GM18861 (cell line): Measurements from ENCODE around the gene SCD5.

Experiments used
- ATAC-seq: cut with Tn5 transposase; IDR thresholded peaks from one replicate; pipeline ENCODE4 v1.9.1; 2021; ENCODE audit not compliant: unreplicated experiment

The SCD5 gene

DNA sequence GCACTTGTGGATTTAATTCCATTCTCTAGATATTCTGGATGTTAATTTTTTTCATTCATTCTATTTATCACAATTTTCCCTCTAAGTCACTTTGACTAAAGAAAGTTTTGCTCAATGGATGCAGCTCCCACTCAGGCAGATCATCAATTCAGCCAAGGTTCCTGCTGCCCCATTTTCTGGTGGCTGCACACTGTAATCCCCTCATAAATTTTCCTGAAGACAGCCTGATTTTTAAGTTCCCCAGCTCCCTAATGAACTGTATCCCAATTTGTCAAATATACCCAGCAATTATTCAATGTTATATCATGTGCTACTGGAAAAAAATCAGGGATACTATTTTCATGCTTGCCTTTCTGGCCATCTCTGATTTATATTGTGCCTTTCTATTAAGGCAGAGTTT, 61.2 kb downstream of the SCD5 start:
- ATAC-seq: no peak

DNA sequence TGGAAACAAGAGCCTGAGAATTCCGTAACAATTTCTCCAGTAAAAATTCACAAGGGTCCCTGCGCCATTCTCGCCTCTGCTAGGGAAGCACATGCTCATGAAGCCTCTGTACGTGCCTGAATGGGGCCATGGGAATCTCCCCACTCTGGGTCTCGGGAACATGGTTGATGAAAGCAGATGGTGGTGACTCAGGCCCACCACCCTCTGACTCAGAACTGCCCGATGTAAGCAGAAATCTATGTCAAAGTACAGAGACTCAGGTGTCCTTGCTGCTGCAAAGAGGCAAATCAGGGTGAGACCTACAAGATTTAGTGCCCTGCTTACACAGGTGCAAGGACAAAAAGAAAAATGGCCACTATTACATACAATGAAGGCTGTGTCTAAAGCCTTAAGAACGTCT, 65.0 kb downstream of the SCD5 start:
- ATAC-seq: no peak

DNA sequence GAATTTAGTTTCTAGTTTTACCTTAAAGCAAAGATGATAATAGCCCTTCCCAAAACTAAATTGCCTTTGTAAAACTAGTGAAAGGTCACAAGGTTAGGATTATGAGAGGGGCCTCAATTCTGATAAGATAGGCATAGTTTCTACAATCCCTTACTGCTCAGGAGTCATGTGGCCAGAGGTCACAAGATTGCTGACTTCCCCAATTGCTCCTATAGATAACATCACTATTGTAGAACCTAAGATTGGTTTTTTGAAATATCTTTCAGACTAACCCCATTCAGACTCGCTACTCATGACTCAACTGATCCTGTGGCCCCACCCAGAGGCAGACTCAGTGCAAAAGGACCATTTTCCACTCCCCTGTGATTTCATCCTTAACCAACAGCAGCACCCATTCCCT, 70.3 kb downstream of the SCD5 start:
- no peak for ATAC-seq

DNA sequence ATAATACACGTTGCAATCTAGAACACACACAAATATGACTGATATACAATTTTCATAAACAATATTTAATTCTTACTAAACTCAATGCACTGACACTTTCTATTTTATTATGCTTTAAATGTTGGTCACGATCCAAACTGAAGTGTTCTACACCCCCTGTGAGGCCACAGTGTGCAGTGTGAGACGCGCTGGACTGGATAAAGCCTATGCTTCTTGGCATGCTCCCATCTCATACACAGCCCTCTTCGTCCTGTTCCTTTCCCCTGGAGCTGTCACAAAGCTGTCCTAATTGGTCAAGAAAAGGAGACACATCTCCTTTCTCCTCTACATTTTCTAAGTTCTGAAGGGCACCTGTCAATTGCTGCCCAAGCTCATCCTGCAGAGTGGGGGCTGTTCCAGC, 72.0 kb downstream of the SCD5 start:
- ATAC-seq: no peak

DNA sequence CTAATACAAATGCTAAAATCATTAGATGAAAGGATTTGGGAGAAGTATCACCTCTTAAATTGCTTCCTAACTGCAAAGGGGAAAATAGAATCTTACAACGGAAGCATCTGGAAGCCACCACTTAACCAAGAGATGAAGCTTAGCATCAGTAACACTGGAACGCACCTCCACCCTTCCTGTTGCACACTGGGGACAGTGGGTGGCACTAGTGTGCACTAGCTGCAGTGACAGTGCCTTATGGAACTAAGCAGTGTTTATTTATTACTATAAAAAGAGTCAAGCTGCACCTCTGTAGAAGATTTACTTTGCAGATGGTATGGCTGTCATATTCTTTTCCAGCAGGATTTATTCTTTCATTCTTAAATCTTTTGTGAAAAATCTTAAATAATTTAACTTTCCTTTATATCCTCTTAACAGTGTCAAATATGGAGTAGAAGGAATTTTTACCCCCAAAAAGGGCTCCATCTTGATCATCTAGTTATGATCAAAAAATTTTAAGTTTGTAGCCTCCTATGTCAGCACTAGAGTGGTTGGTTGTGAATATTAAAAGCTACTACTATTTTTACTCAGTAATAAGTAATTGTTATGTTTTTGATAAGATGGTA, 76.7 kb downstream of the SCD5 start:
- ATAC-seq: peak; percentile 46

DNA sequence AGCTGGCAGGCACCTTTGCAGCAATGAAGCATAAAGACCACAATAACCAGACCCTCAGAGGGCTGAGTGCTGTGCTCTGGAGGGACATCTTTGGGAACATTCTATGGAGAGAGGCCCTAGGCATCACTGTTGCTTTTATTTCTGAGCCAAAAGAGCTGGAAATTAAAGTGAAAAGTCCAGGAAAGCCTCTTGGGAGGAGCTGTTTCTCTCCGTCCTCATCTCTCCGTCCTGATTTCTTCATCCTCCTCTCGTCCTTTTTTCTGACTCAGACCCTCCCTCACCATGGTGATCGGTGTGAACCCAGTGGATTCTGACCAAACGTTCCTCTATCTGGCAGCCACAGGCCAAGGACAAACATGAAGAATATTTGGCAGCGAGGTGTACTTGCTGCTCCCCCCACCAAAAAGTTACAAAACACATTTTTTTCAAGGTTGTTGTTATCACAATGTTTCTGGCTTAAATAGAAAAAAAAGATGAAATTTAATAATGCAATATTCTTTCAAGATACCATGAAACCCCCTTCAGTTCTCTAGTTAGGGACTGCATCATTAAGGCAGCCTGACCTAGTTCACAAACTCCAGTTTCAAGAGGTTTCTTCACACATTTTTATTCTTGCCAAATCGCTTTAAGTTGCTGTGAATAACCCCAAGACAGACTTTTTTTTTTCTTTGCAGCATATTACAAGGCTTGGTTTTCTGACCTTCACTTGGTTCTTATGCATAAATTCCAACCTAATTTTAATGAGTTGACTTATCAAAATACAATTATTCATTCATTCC, 80.2 kb downstream of the SCD5 start:
- no peak for ATAC-seq

DNA sequence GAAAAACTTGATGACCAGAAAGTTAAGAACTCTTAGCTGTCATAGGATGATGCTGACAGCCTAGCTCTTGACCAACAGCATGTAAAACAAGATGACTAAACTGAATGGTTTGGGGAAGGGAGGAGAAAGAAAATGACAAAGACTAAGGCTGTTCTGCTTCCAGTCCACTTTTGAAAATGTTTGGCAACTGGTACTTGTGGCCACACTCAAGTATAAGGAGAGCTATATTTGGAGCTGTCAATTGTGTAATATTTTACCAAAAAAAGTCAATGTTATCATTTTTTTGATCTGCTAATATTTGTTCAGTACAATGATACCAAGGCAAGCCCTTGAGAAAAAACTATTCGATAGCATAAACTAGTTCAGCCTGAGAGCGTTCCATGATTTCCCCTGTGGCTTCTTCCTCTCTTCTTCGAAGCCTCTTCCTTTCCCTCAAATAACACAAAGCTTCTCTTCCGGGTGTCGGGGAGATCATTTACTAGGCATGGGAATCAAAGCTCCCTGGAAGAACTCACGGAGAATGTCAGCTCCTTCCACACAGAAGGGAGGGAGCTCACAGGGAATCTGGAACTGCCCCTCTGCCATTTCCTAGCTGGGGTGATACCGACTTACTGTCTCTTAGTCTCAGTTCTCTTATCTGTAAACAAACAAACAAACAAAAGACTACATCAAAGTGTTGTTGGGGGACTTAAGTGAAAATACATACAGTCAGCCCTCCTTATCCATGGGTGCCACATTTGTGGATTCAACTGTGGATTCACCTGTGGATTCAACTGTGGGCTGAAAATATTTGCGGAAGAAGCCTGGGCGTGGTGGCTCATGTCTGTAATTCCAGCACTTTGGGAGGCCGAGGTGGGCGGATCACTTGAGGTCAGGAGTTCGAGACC, 82.6 kb downstream of the SCD5 start:
- ATAC-seq: no peak

DNA sequence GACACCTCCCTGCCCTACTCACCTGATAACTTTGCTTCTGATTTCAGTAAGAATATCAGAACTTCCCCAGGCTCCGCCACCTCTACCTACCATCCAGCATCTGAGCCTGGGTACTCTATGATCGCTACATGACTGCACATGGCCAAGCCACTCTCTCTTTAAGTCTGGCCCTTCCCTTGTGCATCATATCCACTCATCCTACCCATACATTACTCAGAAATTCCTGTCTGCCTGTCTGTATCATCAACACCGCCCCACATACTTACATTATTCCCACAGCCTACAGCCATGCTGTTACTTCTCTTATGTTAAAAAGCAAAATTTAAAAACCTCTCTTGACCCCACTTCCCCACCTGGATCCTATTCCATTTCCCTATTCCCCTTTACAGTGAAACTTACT, 84.7 kb downstream of the SCD5 start:
- no peak for ATAC-seq

DNA sequence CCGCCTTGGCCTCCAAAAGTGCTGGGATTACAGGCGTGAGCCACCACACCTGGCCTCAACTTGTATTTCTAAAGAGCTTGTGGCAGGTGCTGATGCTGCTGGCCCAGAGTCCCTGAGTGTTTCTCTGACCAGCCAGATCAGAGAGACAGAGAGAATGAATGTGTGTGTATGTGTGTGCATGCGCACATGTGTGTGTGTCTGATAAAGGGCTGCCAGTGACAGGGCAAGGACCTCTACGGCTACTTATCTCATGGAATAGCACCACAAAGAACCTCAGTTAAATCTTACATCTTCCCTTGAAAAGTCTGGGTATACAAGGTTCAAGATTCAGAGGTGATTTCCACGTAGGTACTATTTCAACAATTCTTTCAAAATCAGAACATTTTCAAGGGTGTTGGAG, 86.0 kb downstream of the SCD5 start:
- ATAC-seq: no peak

DNA sequence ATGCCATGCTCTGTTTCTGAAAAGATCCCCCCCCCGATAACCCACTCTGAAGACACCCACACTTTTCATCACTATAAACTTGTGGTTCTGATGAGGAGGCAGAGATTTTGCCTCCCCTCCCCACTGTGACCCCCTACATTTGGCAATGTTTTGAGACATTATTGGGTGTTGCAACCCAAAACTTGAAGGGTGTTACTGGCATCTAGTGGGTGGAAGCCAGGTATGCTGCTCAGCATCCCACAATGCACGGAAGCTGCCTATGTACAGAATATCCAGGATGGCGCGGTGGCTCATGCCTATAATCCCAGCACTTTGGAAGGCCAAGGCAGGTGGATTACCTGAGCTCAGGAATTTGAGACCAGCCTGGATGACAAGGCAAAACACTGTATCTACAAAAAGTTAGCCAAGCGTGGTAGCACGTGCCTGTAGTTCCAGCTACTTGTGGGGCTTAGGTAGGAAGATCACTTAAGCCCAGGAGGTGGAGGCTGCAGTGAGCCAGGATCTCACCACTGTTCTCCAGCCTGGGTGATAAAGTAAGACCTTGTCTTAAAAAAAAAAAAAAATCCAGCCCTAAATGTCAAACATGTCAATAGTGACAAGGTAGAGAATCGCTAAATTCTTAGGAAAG, 87.3 kb downstream of the SCD5 start:
- no peak for ATAC-seq

DNA sequence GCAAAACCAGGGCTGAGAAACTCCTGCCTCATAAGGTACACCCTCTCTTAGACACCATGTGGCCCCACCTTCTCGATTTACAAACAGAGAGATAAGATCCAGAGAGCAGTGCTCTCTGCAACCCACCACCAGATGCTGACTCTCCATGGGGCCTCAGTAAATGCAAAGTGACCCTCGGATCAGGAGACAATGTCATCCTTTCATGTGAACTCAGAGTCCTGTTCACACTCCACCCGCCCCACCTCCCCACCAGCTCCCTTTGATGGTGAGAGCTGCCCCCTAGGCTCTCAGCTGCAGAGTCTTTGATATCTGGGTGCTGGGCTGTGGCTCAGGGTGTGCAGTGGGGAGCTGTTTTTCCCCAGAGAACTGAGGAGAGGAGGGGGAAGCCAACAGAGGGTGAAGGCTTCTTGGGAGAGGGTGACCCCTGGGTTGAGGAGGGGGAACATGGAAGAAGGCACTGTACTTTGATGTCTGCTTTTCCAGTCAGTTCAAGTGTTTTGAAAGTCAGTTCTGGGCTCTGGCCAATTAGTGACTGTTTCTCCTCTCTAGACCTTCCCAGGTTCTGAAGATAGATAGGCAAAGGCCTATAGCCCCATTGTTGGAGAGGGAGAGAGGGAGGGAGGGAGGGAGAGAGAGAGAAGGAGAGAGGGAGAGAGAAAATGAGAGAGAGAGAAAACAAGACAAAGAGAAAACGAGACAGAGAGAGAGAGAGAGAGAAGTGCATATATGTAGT, 88.2 kb downstream of the SCD5 start:
- no peak for ATAC-seq

DNA sequence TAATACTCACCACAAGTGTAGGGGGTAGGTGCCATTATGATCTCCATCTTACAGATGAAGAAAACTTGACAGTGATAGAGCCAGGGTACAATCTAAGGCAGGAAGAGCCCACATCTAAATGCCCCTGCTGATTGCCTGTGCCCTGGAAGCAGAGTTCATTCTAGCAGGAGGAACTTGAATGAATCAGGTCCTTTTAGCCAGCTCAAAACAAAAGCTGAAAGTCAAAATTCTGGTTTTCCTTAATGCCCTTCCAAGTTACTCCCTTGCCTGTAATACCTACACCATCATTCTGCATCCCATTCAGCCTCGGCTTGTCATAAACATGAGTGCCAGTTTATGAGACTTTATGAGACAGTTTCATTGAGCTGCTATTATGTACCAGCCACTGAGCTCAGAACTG, 89.6 kb downstream of the SCD5 start:
- ATAC-seq: no peak

DNA sequence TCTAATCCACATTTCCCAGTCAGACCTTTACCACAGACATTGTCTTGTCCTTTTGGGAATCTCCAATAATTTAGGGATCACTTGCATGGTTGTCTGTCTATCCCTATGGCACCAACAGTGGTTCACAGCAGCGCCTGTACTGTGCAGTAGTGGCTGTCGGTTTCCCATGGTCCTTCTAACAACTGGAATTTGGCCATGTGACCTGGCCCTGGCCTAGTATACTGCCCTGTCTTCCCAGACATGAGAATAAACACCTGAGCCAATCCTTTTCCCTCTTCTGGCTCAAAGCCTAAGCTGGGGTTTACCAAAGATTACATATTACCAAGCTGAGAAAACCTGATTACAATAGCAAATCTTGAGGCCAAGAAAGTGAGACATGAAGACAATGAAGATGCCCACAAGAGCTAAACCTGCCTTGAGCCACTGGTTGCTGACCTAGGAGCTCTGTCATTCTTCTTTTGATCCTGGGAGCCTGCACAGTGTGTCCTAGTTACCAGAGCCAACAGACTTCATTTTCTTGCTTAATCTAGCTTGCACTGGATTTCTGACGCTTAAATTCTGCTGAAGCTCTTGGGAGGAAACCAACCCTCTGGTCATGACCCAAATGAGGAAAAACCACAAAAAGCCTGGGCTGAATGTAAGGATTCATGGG, 92.1 kb downstream of the SCD5 start:
- ATAC-seq: no peak

DNA sequence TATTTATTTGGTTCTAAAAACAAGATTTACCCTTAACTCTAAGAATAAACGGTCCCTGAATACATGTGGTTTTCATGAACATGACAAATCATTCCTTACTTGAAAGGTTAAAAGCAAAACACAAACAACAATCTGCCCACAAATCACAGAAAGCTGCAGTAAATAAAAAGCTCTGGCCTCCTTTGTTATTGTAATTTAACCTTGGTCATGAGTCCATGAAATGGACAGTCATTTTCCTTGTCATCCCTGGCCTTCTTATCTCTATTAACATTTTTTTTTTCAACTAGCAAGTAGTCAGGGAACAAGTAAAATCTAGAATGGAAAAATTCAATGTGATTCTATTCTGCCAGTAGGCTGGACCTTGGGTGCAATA, 92.7 kb downstream of the SCD5 start:
- no peak for ATAC-seq

DNA sequence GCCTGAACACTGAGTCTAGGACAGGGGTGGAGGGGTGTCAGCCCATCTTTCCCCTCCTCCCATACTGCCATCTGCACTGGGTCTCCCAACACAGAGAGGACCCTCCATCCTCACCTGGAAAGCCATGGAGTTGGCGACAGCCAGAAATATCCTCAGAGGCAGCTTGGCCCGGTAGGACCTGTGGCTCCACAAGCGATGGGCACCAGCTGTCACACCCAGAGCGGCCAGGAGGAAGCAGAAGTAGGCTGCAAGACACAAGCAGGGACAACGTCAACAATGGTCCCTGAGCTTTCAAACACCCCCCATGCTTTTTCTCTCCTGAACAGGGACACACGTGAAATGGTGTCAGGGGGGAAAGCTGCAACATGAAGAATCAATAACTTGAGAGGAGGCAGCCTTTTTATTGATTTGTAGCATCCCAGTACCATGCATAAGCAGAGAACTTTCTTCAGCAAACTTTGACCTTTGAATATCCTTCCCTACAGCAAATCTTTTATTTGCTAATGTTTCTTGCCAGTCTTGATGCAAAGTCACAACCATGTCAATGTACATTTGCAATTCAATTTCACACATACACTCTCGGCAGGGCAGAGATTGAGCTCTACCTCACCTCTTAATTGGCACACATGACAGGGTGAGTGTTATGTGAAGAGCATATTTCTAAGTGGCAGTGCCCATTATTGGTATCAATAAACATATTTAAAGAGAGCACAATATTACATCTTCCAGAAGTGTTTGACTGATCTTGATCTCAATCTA, 93.2 kb downstream of the SCD5 start:
- ATAC-seq: no peak

DNA sequence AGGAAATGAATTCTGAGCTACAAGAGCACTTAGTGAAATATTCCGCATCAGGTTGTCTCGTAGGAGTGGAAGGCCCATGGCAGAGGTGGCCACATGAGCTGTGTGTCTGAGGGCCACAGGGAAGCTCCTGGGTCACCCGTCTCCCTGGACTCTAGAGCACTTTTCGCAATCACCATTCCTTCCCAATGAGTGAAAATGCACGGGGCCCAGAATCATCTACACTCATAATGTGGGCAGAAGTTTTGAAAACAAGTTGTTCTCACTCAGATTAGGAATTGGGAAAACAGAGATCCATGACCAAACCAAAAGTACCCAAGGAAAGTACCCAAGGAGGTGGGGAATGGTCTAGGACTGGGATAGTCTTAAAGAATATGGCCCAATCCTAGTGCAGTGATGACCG, 94.4 kb downstream of the SCD5 start:
- no peak for ATAC-seq

DNA sequence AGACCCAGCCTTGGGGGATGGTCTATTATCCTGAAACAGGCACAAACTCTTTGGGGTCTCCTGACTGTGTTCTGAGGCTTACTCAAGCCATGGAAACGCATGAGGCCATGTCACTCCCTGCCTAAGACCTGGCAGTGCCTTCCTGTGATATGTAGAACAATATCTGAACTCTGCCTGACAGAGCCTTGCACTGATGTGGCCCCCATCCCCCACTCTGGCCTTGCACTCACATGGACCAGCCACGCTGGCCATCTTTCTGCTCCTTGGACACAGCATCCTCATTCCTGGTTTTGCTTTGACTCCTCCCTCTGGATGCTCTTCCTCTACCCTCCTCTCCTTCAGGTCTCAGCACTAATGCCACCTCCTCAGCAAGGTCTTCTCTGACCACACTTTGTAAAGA, 100.2 kb downstream of the SCD5 start:
- ATAC-seq: no peak

DNA sequence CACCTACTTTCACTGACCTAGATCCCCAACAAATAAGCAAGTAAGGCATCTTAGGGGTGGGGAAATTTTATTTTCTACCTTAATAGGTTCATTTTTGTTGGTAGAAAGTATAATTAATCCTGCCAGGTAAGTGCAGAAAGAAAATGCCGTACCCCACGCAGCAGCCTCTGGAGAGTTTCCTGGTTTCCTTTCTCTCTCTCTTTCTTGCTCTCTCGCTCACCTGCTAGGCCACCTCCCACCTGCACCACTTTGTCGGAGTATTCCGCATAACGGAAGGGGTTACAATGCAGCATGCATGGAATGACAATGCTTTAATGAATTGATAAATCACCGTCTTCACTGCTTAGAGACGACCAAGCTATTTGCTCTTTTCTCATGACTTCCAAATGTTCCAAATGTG, 101.0 kb downstream of the SCD5 start:
- no peak for ATAC-seq

DNA sequence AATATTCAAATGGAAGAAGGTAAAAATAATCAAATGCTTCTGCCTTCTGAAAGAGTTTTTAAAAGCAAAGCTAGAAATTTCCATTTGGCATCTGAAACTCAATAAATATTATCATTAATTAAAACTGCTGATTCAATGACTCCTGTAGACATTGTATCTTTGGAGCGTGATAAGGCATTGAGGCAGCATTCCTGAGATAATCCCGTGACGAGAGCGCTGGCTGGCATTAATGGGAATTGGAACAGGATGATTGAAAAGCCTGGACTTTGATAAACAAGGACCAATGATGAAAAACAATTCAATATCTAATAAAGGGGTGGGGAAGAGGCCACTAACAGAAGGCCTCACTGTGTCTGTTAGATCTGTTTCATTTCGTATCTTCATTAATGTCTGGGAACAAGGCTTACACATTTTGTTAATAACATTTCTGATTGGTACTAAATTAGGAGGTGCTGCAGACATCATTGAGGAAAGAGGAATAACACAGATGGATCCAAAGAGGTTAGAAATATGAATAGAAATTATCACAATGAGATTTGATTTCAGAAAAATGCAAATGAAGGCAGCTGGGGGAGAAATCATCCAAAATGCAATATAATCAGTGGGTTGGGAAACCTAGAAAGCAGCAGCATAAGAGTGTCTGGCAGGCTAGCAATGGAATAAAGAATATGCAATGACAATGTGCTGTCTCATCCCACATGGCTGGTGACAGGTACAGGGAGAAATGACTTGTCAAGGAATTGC, 102.3 kb downstream of the SCD5 start:
- no peak for ATAC-seq
